K562 (cell line): ENCODE data around the gene CHML. TPM values are rescaled to one million over a fixed set of nuclear protein-coding genes. Genes with fewer than 3 reads are reported as not detected.
"Not testable (repeated sequence)": the region's sequence is repeated elsewhere in the genome, so short reads cannot be mapped to it uniquely, and the experiment has no call there.

Experiments
- ATAC-seq: fragments of 200-7000 bp; cut with Tn5 transposase; 3 replicates; pipeline ENCODE4 v1.9.1; 2020; ENCODE audit warnings: moderate library complexity
- BruUV-seq: library from RNA; stranded (reverse); fragments of 400-500 nt; replicated peaks from 2 replicates; lab custom pipeline; 2021; lab: Mats Ljungman, UMichigan
- CTCF ChIA-PET: fragments of 300-600 bp; formaldehyde crosslinking; extraction: SDS; loops from one replicate; lab custom pipeline; 2021; ENCODE audit warnings: low intra/inter-chr PET ratio; lab: Yijun Ruan, JAX
- POLR2A ChIA-PET: fragments of 300-600, 350-650 bp; sonication (Branson Sonifier 250); formaldehyde crosslinking; extraction: SDS; loops from one replicate; lab custom pipeline; 2021; ENCODE audit warnings: antibody characterized with exemption, inconsistent platforms; lab: Yijun Ruan, JAX
- DNase-seq, 4 experiments: peaks; one replicate each; pipeline versions ENCODE4 v3.0.0 to v3.0.0-alpha.2; 2011 to 2018; ENCODE audit warnings: low spot score in 3 of 4, mixed read lengths in 3 of 4; ENCODE audit errors: extremely low read depth in 1 of 4
- FAIRE-seq: peaks from 2 replicates; lab custom pipeline; 2011; peaks lifted over from hg19 to GRCh38; lab: Jason Lieb, UNC
- H2AFZ ChIP-seq: 2 replicates; pipeline ENCODE4 v1.6.0; 2011; ENCODE audit warnings: low read depth, low read length, control low read depth, inconsistent platforms
- H3K27ac ChIP-seq: fragments of 200-600 bp; 3 replicates; pipeline ENCODE4 v1.8.0; 2011; ENCODE audit warnings: low read depth, mild to moderate bottlenecking, control low read depth, inconsistent platforms, low read length, moderate library complexity, mixed read lengths; ENCODE audit errors: extremely low read depth
- H3K27me3 ChIP-seq, 2 experiments: fragments of 300-600 bp in 1 of 2; 2 replicates in 1 of 2; 3 replicates in 1 of 2; pipeline versions ENCODE4 v1.6.0 to v1.8.0; 2011; ENCODE audit warnings: inconsistent platforms in 2 of 2, low read length in 2 of 2, mild to moderate bottlenecking in 1 of 2, mixed read lengths in 1 of 2, moderate library complexity in 1 of 2; ENCODE audit not compliant: control insufficient read depth in 2 of 2, insufficient read depth in 2 of 2
- H3K36me3 ChIP-seq: fragments of 300-600 bp; 3 replicates; pipeline ENCODE4 v1.8.0; 2011; ENCODE audit warnings: mild to moderate bottlenecking, low read length, inconsistent platforms; ENCODE audit not compliant: control insufficient read depth, insufficient read depth
- H3K4me1 ChIP-seq, 2 experiments: fragments of 200-600 bp in 1 of 2; replicated peaks in 1 of 2; 2 replicates in 1 of 2; 3 replicates in 1 of 2; pipeline versions ENCODE4 v1.5.1 to v1.8.0; 2011; ENCODE audit warnings: inconsistent platforms in 2 of 2, low read length in 2 of 2, mild to moderate bottlenecking in 1 of 2, mixed read lengths in 1 of 2, moderate library complexity in 1 of 2; ENCODE audit not compliant: control insufficient read depth in 2 of 2, insufficient read depth in 2 of 2
- H3K4me2 ChIP-seq: 2 replicates; pipeline ENCODE4 v1.6.1; 2011; ENCODE audit warnings: low read length, control low read depth, inconsistent platforms, mixed read lengths; ENCODE audit not compliant: insufficient read depth
- H3K4me3 ChIP-seq: fragments of 200-600 bp; sonication (generic), shearing (Covaris generic); 2 replicates; pipeline ENCODE4 v1.5.1; 2016; ENCODE audit warnings: control low read depth, inconsistent platforms
- H3K79me2 ChIP-seq: fragments of 200-600 bp; 3 replicates; pipeline ENCODE4 v1.8.0; 2011; ENCODE audit warnings: low read length, inconsistent platforms; ENCODE audit not compliant: control insufficient read depth, insufficient read depth
- H3K9ac ChIP-seq, 2 experiments: 2 replicates each; pipeline versions ENCODE4 v1.6.0 to v1.6.1; 2011; ENCODE audit warnings: low read depth in 2 of 2, low read length in 2 of 2, control low read depth in 1 of 2, inconsistent platforms in 1 of 2, mild to moderate bottlenecking in 1 of 2, mixed read lengths in 1 of 2; ENCODE audit not compliant: insufficient read depth in 1 of 2
- H3K9me1 ChIP-seq: one replicate; pipeline ENCODE4 v1.6.0; 2011; ENCODE audit warnings: inconsistent platforms, mild to moderate bottlenecking, low read length, moderate library complexity; ENCODE audit not compliant: control insufficient read depth, insufficient read depth
- H3K9me3 ChIP-seq: replicated peaks from 2 replicates; pipeline ENCODE4 v1.5.1; 2011; ENCODE audit warnings: low read depth, low read length, inconsistent platforms; ENCODE audit not compliant: control insufficient read depth, insufficient read depth
- H4K20me1 ChIP-seq: replicated peaks from 2 replicates; pipeline ENCODE4 v1.6.1; 2011; ENCODE audit warnings: low read length, inconsistent platforms, mixed read lengths; ENCODE audit not compliant: control insufficient read depth, insufficient read depth
- CBFB ChIP-seq: sonication (generic); formaldehyde crosslinking; IDR thresholded peaks from 2 replicates; pipeline ENCODE4 v1.4.0; 2020; ENCODE audit warnings: mild to moderate bottlenecking, missing genetic modification reagents
- CHD2 ChIP-seq: IDR thresholded peaks from 2 replicates; pipeline ENCODE4 v1.6.1; 2011; ENCODE audit warnings: low read depth, low read length
- CREBBP ChIP-seq: IDR thresholded peaks from one replicate; pipeline ENCODE4 v1.6.1; 2012; ENCODE audit warnings: low read depth, mild to moderate bottlenecking, control low read depth, inconsistent platforms, low read length
- HDAC3 ChIP-seq: fragments of 450-650 bp; IDR thresholded peaks from 2 replicates; pipeline ENCODE4 v1.6.1; 2018; ENCODE audit warnings: borderline replicate concordance, mild to moderate bottlenecking, moderate library complexity; ENCODE audit not compliant: partially characterized antibody
- HOXB6 ChIP-seq: fragments of 250-450 bp; sonication (Bioruptor Pico); IDR thresholded peaks from 2 replicates; pipeline ENCODE4 v1.5.1; 2022; ENCODE audit warnings: mild to moderate bottlenecking, borderline replicate concordance
- IRF2 ChIP-seq: sonication (generic); formaldehyde crosslinking; IDR thresholded peaks from 2 replicates; pipeline ENCODE4 v1.8.1; 2022; ENCODE audit warnings: mild to moderate bottlenecking, missing genetic modification reagents
- NCOA6 ChIP-seq: fragments of 450-650 bp; IDR thresholded peaks from 2 replicates; pipeline ENCODE4 v1.6.1; 2017; ENCODE audit warnings: mild to moderate bottlenecking
- TARDBP ChIP-seq: fragments of 450-650 bp; IDR thresholded peaks from 2 replicates; pipeline ENCODE4 v1.6.1; 2016
- ZNF239 ChIP-seq: fragments of 250-450 bp; sonication (Bioruptor Pico); IDR thresholded peaks from 2 replicates; pipeline ENCODE4 v1.4.0; 2020; ENCODE audit warnings: mild to moderate bottlenecking
- ZNF408 ChIP-seq: fragments of 250-450 bp; sonication (Bioruptor Pico); IDR thresholded peaks from 2 replicates; pipeline ENCODE4 v1.4.0; 2020; ENCODE audit warnings: low read depth, mild to moderate bottlenecking, moderate library complexity
- ZNF77 ChIP-seq: fragments of 250-450 bp; sonication (Bioruptor Pico); IDR thresholded peaks from 2 replicates; pipeline ENCODE4 v1.5.0; 2020
- WGBS: fragments of 100-300 bp; shearing (Covaris generic); methylation state at CpG from one replicate; pipeline ENCODE4 v1.1.6; 2016; ENCODE audit warnings: low coverage, mixed read lengths; ENCODE audit not compliant: insufficient coverage; ENCODE audit errors: missing lambda C conversion rate; 5-methylcytosine and 5-hydroxymethylcytosine counted together
- in situ Hi-C: fragments of 300-500 bp; cut with MboI; formaldehyde crosslinking; loops from 4 replicates; pipeline ENCODE4 v1.15.0; 2018; ENCODE audit warnings: inconsistent platforms, mixed read lengths
- intact Hi-C: fragments of 100-400 bp; cut with micrococcal nuclease; formaldehyde crosslinking; loops from 2 replicates; pipeline ENCODE4 v1.14.2; 2022
- polyA plus RNA-seq, 8 experiments: library from polyadenylated mRNA; depleted of rRNA in 4 of 8; stranded (reverse) in 5 of 8; unstranded in 3 of 8; fragments of >200 nt; fragmentation: Nextera tagmentation in 2 of 8; fragmentation: Illumina TruSeq in 1 of 8; extraction: Ambion mirVana in 2 of 8; extraction: Trizol in 1 of 8; gene quantifications; 2 replicates each; pipeline versions ENCODE4 v1.2.1 to v1.2.3, GENCODE V29; 2011 to 2014; ENCODE audit warnings: inconsistent platforms in 1 of 8, missing spikeins in 1 of 8
- total RNA-seq, 7 experiments: library from RNA; depleted of rRNA in 6 of 7; stranded (reverse); fragments of >200 nt in 6 of 7; fragmentation: Illumina TruSeq in 2 of 7; extraction: Trizol in 2 of 7; gene quantifications; 2 replicates each; pipeline versions ENCODE4 v1.2.1 to v1.2.3, GENCODE V29; 2011 to 2021; ENCODE audit warnings: low replicate concordance in 1 of 7
- TF ChIP-seq, protein P1 (sequence below), 2 experiments: IDR thresholded peaks; 2 replicates each; pipeline ENCODE4 v1.6.1; 2012; ENCODE audit warnings: improper control_type of control experiment in 2 of 2, low read depth in 2 of 2, low read length in 2 of 2, borderline replicate concordance in 1 of 2

The CHML gene
- total and polyA plus RNA-seq, 9 of the 15 experiments (the other 6 are each of a cell fraction or from before 2014, with no cell fraction given): 13.0 to 88.3 (median 62.8) TPM

DNA sequence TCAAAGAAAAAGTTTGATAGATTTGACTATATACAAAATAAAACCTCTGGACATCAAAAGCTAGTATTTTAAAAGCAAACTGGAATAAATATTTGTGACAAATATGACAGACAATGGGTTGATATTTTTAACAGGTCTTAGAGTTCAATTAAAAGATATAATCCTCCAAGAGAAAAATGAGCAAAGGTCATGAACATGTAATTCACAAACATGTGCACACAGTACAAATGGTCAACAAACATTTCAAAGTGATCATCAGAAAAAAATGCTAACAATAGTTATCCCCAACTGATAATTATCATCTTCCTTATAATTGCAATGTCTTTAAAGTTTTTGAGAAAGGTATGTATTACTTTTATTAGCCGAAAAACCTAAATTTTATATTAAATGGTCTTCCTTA, 43.9 kb upstream of the CHML start (continued):
- TF ChIP-seq, protein P1, sequence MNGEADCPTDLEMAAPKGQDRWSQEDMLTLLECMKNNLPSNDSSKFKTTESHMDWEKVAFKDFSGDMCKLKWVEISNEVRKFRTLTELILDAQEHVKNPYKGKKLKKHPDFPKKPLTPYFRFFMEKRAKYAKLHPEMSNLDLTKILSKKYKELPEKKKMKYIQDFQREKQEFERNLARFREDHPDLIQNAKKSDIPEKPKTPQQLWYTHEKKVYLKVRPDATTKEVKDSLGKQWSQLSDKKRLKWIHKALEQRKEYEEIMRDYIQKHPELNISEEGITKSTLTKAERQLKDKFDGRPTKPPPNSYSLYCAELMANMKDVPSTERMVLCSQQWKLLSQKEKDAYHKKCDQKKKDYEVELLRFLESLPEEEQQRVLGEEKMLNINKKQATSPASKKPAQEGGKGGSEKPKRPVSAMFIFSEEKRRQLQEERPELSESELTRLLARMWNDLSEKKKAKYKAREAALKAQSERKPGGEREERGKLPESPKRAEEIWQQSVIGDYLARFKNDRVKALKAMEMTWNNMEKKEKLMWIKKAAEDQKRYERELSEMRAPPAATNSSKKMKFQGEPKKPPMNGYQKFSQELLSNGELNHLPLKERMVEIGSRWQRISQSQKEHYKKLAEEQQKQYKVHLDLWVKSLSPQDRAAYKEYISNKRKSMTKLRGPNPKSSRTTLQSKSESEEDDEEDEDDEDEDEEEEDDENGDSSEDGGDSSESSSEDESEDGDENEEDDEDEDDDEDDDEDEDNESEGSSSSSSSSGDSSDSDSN (IDR thresholded peaks at IDR 0.05; ENCODE audit: borderline replicate concordance in 1 of 2, low read depth in 2 of 2, low read length in 2 of 2): no peak
- TF ChIP-seq ZNF408 (CRISPR knock-in tag) (no peak), TARDBP (no peak), CHD2 (no peak), ZNF77 (CRISPR knock-in tag) (no peak), CBFB (no peak), HOXB6 (CRISPR knock-in tag) (no peak)

- Histone ChIP-seq H4K20me1 (no peaks in the 10 kb centered on the region), H3K4me3 (no peak overlapping the region), H3K36me3 (no peaks in the 10 kb centered on the region), H3K9ac (no peak overlapping the region), H3K9me1 (no peaks in the 10 kb centered on the region), H3K27me3 (no peaks in the 10 kb centered on the region), H3K9me3 (no peaks in the 10 kb centered on the region), H3K4me1 (0 out of 5 replicates have a peak, but pooled peaks cover 0 to 6% of the 10 kb centered on the region in 2 experiments), H3K27ac (no peak overlapping the region), H3K79me2 (no peaks in the 10 kb centered on the region), H3K4me2 (no peak overlapping the region), H2AFZ (no peak overlapping the region)
- in situ Hi-C loops: no loop called here
- CTCF ChIA-PET: no interaction called here
- WGBS: 89% methylated on average over 2 of the region's 2 CpGs
- no peak for DNase-seq
- no TSS peak for BruUV-seq
- POLR2A ChIA-PET: no interaction called here
- TF ChIP-seq NCOA6 (no peak), IRF2 (no peak), CREBBP (no peak), HDAC3 (no peak), ZNF239 (CRISPR knock-in tag) (no peak)
- TF ChIP-seq, all 486 proteins: peak for 0
- ATAC-seq (no peak), FAIRE-seq (no peak)
- intact Hi-C loops: no loop called here
Observed at GRCh38 chr1:241682921-241683320, 42.8 kb upstream of the CHML start.

GRCh38 chr1:241681861-241682448, 41.8 kb upstream of the CHML start:
- ATAC-seq, intact Hi-C loops, BruUV-seq, H3K9ac ChIP-seq, DNase-seq, CTCF ChIA-PET, H3K79me2 ChIP-seq, H4K20me1 ChIP-seq, H3K4me3 ChIP-seq, in situ Hi-C loops, POLR2A ChIA-PET, H3K9me3 ChIP-seq, H3K27me3 ChIP-seq, H2AFZ ChIP-seq, H3K4me1 ChIP-seq, H3K27ac ChIP-seq, H3K36me3 ChIP-seq, FAIRE-seq, H3K4me2 ChIP-seq, H3K9me1 ChIP-seq: not testable (repeated sequence)
- 43% methylated on average over 4 of the region's 4 CpGs for WGBS
